Astrocyte of the hippocampus (primary cell): Measurements from ENCODE around the gene MOGAT1.
A peak's percentile ranks its signal among the peaks of the same experiment; 100 is the strongest.
"Not testable (repeated sequence)": the region's sequence is repeated elsewhere in the genome, so short reads cannot be mapped to it uniquely, and the experiment has no call there.

Source experiments
- DNase-seq: peaks from one replicate; pipeline ENCODE4 v3.0.0; 2011; ENCODE audit warnings: low read depth, low spot score

Gene MOGAT1

DNA sequence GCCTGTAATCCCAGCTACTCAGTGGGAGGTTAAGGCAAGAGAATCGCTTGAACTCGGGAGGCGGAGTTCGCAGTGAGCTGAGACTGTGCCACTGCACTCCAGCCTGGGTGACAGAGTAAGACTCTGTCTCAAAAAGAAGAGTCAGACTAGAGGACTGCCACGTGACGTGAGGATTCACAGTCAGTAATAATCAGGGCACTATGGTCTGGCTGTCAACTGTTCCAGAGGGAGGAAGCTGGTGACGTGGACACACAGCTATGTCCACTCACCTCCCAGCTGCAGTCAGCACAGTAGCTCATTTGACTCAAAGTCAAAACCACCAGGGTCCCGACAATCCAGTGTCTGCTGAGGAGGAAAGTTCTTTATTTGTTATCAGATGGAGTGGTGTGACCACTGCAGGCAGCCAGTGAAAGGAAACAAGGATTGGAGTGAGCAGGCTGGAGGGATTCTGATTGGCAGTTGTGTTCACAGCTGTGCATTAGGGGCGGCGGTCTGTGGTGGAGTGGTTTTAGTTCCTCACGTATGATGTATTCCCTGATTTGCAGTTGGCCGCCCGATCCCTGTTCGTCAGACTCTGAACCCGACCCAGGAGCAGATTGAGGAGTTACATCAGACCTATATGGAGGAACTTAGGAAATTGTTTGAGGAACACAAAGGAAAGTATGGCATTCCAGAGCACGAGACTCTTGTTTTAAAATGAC lies 37.9 kb downstream of the MOGAT1 start:
- DNase-seq = peak; percentile 95

DNA sequence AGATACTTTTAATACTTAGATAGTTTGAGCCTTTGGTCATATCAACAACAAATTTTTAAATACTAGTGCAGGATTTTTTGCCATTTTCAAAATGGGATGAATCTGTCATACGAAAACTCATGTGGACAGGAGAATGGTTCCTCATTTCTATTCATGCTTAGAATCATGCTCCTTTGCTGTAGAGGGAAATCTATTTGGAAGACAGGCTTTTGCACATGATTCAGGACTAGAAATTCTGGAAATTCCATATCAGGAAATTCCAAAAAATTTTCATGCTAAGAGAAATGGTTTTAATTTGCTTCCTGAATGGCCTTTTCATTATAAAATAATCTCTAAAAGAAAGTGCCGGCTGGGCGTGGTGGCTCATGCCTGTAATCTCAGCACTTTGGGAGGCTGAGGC lies 39.3 kb downstream of the MOGAT1 start:
- DNase-seq = no peak

- no peak for DNase-seq
Observed at GRCh38 chr2:222711315-222711940, 40.0 kb downstream of the MOGAT1 start.

DNA sequence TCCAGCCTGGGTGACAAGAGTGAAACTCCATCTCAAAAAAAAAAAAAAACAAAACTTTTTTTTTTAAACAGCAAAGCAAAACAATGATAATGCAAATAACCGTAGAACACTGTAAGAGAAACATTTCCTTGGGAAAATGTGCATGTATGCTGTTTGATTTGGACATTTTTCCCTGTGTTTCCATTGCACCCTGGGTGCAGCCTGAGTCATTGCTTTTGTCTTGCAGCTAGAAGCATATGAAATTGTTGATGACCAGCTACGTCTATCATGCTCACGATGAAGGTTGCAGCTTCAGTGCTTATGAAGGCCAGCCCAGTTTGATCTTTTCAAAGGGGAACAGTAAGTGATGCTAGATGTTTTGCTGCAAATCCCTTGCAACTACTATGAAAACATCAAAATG lies 41.5 kb downstream of the MOGAT1 start:
- peak; percentile 50 for DNase-seq

DNA sequence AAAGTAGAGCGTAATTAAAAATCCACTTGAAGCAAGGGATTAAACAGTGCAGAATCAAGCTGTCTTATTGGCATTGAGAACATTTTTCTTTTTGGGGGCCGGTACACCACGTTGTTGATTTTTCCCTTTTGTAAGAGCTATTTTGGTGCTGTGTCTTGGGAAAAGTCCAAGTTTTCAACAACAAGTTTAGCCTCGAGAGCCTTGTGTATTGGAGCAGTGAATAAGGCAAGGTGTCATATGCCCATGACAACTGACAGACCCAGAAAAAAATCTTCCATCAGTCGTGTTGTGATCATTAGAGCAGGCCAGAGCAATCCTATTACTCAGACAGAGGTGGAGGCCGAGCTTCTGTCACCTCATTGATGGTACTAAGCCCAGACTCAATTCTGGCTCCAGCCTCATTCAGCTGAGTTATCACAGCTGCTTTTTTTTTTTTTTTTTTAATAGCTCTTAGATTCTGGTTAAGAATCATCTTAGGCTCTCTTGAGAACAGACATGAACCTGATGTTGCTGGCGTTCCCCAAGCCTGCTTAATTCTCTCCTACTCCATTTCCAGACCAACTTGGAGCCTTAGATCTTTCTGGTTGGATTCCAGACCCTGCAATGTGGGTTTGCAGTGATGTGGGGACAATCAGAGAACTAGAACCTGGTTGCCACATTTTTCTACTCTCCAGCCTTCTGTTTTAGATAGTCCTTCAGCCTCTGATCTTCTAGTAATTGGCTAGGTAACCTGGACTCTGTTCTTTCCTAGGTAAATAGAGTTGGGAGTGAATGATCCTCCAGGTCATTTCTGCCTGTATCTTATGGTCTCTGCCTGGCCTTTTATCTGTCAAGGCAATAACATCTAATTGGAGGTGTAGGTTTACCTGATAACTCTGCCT lies 43.1 kb downstream of the MOGAT1 start:
- DNase-seq = peak; percentile 66

- DNase-seq = no peak
Observed at GRCh38 chr2:222715742-222716141, 44.3 kb downstream of the MOGAT1 start.

DNA sequence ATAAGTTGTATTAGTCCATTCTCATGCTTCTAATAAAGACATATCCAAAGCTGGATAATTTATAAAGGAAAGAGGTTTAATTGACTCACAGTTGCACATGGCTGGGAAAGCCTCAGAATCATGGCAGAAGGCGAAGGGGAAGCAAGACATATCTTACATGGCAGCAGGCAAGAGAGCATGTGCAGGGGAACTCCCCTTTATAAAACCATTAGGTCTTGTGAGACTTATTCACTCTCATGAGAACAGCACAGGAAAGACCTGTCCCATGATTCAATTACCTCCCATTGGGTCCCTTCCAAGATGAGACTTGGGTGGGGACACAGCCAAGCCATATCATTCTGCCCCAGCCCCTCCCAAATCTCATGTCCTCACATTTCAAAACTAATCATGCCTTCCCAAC lies 48.3 kb downstream of the MOGAT1 start:
- not testable (repeated sequence) for DNase-seq

GRCh38 chr2:222721597-222721996 lies 50.1 kb downstream of the MOGAT1 start:
- DNase-seq = not testable (repeated sequence)

GRCh38 chr2:222722327-222722946 lies 51.0 kb downstream of the MOGAT1 start:
- peak; percentile 71 for DNase-seq

DNA sequence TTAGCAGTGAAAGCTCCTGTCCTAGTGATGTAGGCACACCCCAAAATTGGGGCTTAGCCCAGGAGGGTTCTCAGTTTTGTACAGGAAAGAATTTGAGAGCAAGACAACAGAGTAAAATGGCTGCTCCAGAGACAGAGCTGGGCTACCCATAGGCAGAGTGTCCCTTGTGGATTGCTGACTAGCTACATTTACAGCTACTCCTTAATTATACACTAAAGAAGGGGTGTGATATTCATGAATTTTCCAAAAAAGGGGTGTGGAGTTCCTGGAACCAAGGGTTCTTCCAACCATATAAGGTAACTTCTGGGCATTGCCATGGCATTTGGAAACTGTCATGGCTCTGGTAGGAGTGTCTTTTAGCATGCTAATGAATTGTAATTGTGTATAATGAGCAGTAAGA lies 52.8 kb downstream of the MOGAT1 start:
- no peak for DNase-seq

DNA sequence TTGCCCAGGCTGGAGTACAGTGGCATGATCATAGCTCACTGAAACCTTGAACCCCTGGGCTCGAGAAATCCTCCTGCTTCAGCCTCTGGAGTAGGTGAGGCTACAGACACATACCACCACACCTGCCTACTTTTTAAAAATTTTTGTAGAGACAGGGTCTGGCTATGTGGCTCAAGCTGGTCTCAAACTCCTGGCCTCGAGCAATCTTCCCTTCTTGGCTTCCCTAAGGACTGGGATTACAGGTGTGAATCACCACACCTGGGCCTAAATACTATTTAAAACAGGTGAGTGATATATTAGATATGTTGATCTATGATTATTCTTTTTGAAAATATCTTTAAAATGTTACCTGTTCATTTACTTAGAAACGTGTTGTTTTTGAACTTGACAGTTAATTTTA lies 57.2 kb downstream of the MOGAT1 start:
- DNase-seq = no peak

GRCh38 chr2:222730366-222730999 lies 59.0 kb downstream of the MOGAT1 start:
- no peak for DNase-seq

DNA sequence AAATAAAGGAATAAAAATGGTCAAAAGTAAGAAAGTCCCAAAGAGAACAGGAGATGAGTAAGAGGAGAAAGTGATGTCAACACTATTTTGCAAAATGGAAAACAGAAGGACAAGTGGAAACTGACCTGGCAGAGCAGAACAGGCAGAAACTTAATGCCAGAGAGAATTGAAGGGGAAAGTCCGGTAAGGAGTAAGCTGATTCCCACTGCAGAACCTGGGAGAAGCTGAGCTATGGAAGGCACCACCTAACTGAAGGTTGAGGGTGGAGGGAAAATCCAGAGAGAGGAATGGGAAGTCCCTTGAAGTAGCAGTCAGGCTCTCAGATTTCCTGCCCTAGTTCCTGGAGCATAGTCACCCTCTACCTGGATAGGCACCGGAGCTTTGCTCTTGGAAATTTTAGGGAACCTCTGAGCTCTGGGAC lies 59.8 kb downstream of the MOGAT1 start:
- DNase-seq = no peak

DNA sequence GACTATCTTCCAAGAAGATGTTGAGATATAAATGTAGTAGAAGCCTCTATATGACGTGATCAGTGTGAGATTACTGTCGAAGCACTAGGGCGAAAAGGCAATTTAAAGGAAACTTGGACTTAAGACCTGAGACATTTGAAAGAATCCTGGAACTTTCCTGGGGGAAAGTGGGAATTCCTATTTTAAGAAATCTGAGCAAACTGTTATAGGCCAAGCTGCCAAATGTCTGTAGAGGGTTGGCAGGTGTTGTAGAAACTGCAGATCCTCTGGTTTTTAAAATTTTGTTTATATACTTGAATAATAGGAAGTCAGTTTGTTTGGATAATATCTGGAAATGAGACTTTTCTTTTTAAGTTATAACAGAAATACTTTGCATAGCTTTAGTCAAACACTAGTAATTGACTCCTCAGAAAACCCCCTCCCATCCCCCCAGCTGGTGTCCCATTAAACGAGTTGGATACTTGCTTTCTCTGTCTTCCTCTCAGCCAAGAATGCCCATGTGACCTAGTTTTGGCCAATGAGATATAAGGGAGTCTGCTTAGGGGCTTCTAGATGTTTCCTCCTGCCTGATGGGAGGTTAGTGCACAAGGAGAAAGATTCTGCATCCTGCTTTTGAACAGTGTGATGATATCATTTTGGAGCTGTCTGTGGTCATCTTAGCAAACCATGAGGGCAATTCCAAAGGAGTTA lies 61.2 kb downstream of the MOGAT1 start:
- DNase-seq = no peak

GRCh38 chr2:222733470-222733845 lies 62.0 kb downstream of the MOGAT1 start:
- DNase-seq = no peak

DNA sequence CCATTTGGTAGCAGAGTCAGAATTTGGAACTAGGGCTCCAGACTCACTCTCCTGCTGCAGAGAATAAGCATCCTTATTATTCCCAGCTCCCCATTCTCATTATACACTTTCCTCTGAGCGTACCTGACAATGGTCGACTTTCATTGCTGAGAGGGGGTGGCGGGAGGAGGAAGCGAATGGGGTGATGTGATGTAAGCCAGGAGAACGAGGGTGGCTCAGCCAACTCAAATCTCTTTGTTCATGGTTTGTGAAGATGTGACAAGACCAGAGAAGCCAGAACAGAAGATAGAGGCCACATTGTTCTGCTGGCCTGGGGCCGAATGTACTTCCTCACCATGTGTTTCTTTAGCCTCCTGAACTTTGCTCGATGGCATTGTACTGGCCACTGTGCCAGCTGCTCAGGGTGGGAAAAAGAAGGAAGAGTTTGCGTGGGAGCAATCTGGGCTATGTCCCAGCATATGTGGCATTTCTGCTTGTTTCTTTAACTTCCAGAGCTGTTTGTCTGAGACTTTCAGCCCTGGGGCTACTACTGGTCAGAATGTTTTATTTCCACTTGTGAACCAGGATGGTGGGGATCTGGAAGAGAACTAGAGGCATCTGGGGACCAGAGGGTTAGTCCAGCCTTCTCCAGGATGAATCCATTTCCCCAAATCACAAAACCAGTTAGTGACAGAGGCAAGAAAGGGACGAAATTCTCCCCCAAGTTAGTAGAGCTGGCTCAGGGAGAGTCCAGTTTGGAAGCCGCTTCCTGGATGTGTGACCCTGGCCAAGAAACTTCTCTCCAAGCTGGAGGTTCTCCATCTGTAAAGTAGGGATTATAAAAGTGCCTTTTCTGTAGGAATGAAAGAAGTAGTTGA lies 62.6 kb downstream of the MOGAT1 start:
- peak; percentile 49 for DNase-seq

- DNase-seq = no peak
Observed at GRCh38 chr2:222734703-222735014, 63.2 kb downstream of the MOGAT1 start.

- DNase-seq = no peak
Observed at GRCh38 chr2:222736301-222736700, 64.8 kb downstream of the MOGAT1 start.

GRCh38 chr2:222736924-222737323 lies 65.5 kb downstream of the MOGAT1 start:
- DNase-seq = no peak

DNA sequence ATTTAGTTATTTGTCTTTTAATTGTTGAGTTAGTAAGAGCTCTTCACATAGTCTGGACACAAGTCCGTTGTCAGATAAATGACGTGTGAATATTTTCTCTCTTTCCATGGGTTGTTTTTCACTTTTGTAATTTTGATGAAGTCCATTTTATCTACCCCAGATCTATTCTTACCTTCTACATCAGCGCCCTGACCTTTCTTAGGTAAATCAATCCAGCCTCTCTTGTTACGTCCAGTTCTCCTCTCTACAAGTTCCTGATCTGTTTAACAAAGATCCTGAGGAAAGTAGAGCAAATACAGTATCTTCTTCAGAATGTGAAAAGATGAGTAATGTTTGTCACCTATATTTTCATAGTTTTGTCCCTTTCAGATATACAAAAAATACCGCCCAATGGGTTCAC lies 66.9 kb downstream of the MOGAT1 start:
- no peak for DNase-seq
